RPMI8226 (cell line): Measurements from ENCODE around the gene SPR.
A peak's percentile ranks its signal among the peaks of the same experiment; 100 is the strongest.

Experiments used
- DNase-seq: peaks from one replicate; pipeline ENCODE4 v3.0.0-alpha.2; 2015

Gene SPR

GRCh38 chr2:72887032-72887739, at the start of gene SPR:
Gene SPR, plus strand, starts transcription at chr2:72887408. Its CDS starts 25 bp downstream, at chr2:72887433.
- peak; percentile 74 for DNase-seq

GRCh38 chr2:72840066-72840465, 47.1 kb upstream of the SPR start:
- DNase-seq: no peak

- no peak for DNase-seq
These were observed 45.6 kb upstream of the SPR start for GRCh38 chr2:72841462-72842125.

GRCh38 chr2:72843301-72843700, 43.9 kb upstream of the SPR start:
- no peak for DNase-seq

- no peak for DNase-seq
These were observed 40.8 kb upstream of the SPR start for GRCh38 chr2:72846171-72847095.

GRCh38 chr2:72847534-72848315, 39.5 kb upstream of the SPR start:
- no peak for DNase-seq

- DNase-seq: no peak
These were observed 38.6 kb upstream of the SPR start for GRCh38 chr2:72848436-72849137.

- DNase-seq: no peak
These were observed 38.1 kb upstream of the SPR start for GRCh38 chr2:72849138-72849462.

- DNase-seq: no peak
These were observed 35.9 kb upstream of the SPR start for GRCh38 chr2:72851333-72851732.

- DNase-seq: peak; percentile 76
These were observed 27.4 kb upstream of the SPR start for GRCh38 chr2:72859831-72860262.

- DNase-seq: peak; percentile 87
These were observed 24.8 kb upstream of the SPR start for GRCh38 chr2:72862239-72862988.

GRCh38 chr2:72863046-72863445, 24.2 kb upstream of the SPR start:
- DNase-seq: no peak

- no peak for DNase-seq
These were observed 22.7 kb upstream of the SPR start for GRCh38 chr2:72864500-72864899.

GRCh38 chr2:72871060-72871459, 16.1 kb upstream of the SPR start:
- no peak for DNase-seq

GRCh38 chr2:72871880-72872279, 15.3 kb upstream of the SPR start:
- DNase-seq: no peak

GRCh38 chr2:72883356-72883962, 3.7 kb upstream of the SPR start:
- peak; percentile 44 for DNase-seq

GRCh38 chr2:72886505-72887031, 640 bp upstream of the SPR start:
- no peak for DNase-seq

- peak; percentile 74 for DNase-seq
These were observed 681 bp downstream of the SPR start for GRCh38 chr2:72887740-72888437.

GRCh38 chr2:72888438-72889202, 1.4 kb downstream of the SPR start:
- no peak for DNase-seq
